HepG2 (cell line): Measurements from ENCODE around the gene CMTM2. TPM values are rescaled to one million over a fixed set of nuclear protein-coding genes. Genes with fewer than 3 reads are reported as not detected.

Source experiments
- ARID4A ChIP-seq: sonication (generic); formaldehyde crosslinking; IDR thresholded peaks from 2 replicates; pipeline ENCODE4 v1.5.0; 2020; ENCODE audit warnings: mild to moderate bottlenecking, missing genetic modification reagents, borderline replicate concordance
- CSRNP1 ChIP-seq: sonication (generic); formaldehyde crosslinking; IDR thresholded peaks from 2 replicates; pipeline ENCODE4 v1.8.1; 2023; ENCODE audit warnings: mild to moderate bottlenecking, missing genetic modification reagents
- NFYB ChIP-seq: sonication (generic); formaldehyde crosslinking; IDR thresholded peaks from 2 replicates; pipeline ENCODE4 v1.4.0; 2020; ENCODE audit warnings: missing genetic modification reagents
- PLRG1 ChIP-seq: fragments of 450-650 bp; conservative IDR thresholded peaks from 2 replicates; pipeline ENCODE4 v1.6.1; 2016
- PPARG ChIP-seq: conservative IDR thresholded peaks from 2 replicates; pipeline ENCODE4 v1.6.1; 2016; ENCODE audit warnings: missing biosample characterization, missing genetic modification reagents
- SMARCE1 ChIP-seq: fragments of 450-650 bp; IDR thresholded peaks from 2 replicates; pipeline ENCODE4 v1.6.1; 2017; ENCODE audit warnings: borderline replicate concordance
- SMYD3 ChIP-seq: sonication (generic); formaldehyde crosslinking; IDR thresholded peaks from 2 replicates; pipeline ENCODE4 v1.8.1; 2023; ENCODE audit warnings: mild to moderate bottlenecking, missing genetic modification reagents
- THAP9 ChIP-seq: sonication (generic); formaldehyde crosslinking; IDR thresholded peaks from 2 replicates; pipeline ENCODE4; 2020; ENCODE audit warnings: missing genetic modification reagents, mild to moderate bottlenecking, borderline replicate concordance
- ZBTB2 ChIP-seq: sonication (generic); formaldehyde crosslinking; IDR thresholded peaks from 2 replicates; pipeline ENCODE4 v1.8.0; 2022; ENCODE audit warnings: low read depth, missing genetic modification reagents
- ZNF24 ChIP-seq: fragments of 450-650 bp; IDR thresholded peaks from 2 replicates; pipeline ENCODE4 v1.6.1; 2017; ENCODE audit warnings: antibody characterized with exemption, mild to moderate bottlenecking
- ZNF260 ChIP-seq: sonication (generic); formaldehyde crosslinking; IDR thresholded peaks from 2 replicates; pipeline ENCODE4 v1.4.0; 2020; ENCODE audit warnings: missing genetic modification reagents, low read depth, mild to moderate bottlenecking, borderline replicate concordance
- ZNF329 ChIP-seq: sonication (generic); formaldehyde crosslinking; IDR thresholded peaks from 2 replicates; pipeline ENCODE4 v1.9.0; 2021; ENCODE audit warnings: low read depth, mild to moderate bottlenecking, missing genetic modification reagents
- ZNF430 ChIP-seq: sonication (generic); formaldehyde crosslinking; IDR thresholded peaks from 2 replicates; pipeline ENCODE4 v1.9.0; 2021; ENCODE audit warnings: mild to moderate bottlenecking, missing genetic modification reagents
- ZNF614 ChIP-seq: IDR thresholded peaks from 2 replicates; pipeline ENCODE4 v1.6.1; 2018; ENCODE audit warnings: missing biosample characterization, missing genetic modification reagents, inconsistent platforms, borderline replicate concordance
- ZNF672 ChIP-seq: sonication (generic); formaldehyde crosslinking; IDR thresholded peaks from 2 replicates; pipeline ENCODE4 v1.8.1; 2022; ENCODE audit warnings: missing genetic modification reagents
- ZNF784 ChIP-seq: sonication (generic); formaldehyde crosslinking; IDR thresholded peaks from 2 replicates; pipeline ENCODE4 v1.5.1; 2020; ENCODE audit warnings: missing genetic modification reagents, mild to moderate bottlenecking, borderline replicate concordance
- ZNF788 ChIP-seq: sonication (generic); formaldehyde crosslinking; IDR thresholded peaks from 2 replicates; pipeline ENCODE4 v1.5.0; 2020; ENCODE audit warnings: mild to moderate bottlenecking, missing genetic modification reagents, borderline replicate concordance
- polyA plus RNA-seq, 8 experiments: library from polyadenylated mRNA; depleted of rRNA in 3 of 8; stranded (reverse) in 7 of 8; unstranded in 1 of 8; fragments of >200 nt; fragmentation: Illumina TruSeq in 4 of 8; extraction: Trizol in 4 of 8; gene quantifications; 2 replicates each; pipeline versions ENCODE4 v1.2.1 to v1.2.3, GENCODE V29; 2011 to 2016; ENCODE audit warnings: low read depth in 4 of 8, missing spikeins in 1 of 8, mixed read lengths in 1 of 8; ENCODE audit not compliant: insufficient read depth in 1 of 8
- total RNA-seq, 5 experiments: library from RNA; depleted of rRNA; stranded (reverse); fragments of >200 nt; fragmentation: Illumina TruSeq; extraction: Trizol; gene quantifications; 2 replicates each; pipeline ENCODE4 v1.2.3, GENCODE V29; 2016; ENCODE audit warnings: low read depth in 1 of 5

CMTM2 gene
- total and polyA plus RNA-seq, 2 of the 13 experiments (the other 11 are each of a cell fraction or from before 2014, with no cell fraction given) = not detected

- TF ChIP-seq ARID4A (CRISPR knock-in tag) (peak; percentile 91; the same call in 1 of the 2 replicates), ZNF788 (no peak), SMYD3 (CRISPR knock-in tag) (no peak), ZNF672 (CRISPR knock-in tag) (no peak), NFYB (CRISPR knock-in tag) (no peak), ZNF784 (CRISPR knock-in tag) (no peak), CSRNP1 (CRISPR knock-in tag) (peak; percentile 34; the same call in 1 of the 2 replicates), THAP9 (no peak; the same call in 1 of the 2 replicates), ZBTB2 (CRISPR knock-in tag) (peak; percentile 79; the same call in 1 of the 2 replicates), PPARG (0 out of 2 replicates have a peak, but pooled peaks have one; percentile 2), SMARCE1 (no peak), ZNF430 (CRISPR knock-in tag) (peak; percentile 48; the same call in 1 of the 2 replicates), ZNF260 (CRISPR knock-in tag) (no peak), ZNF614 (CRISPR knock-in tag) (0 out of 2 replicates have a peak, but pooled peaks have one; percentile 41), PLRG1 (no peak), ZNF24 (no peak), ZNF329 (CRISPR knock-in tag) (peak; percentile 62; the same call in 1 of the 2 replicates)
Observed at GRCh38 chr16:66549284-66550131, 29.8 kb upstream of the CMTM2 start, which contains the start of gene TK2 (continued).
